Measurements from ENCODE around the gene CEP95.

The CEP95 gene

GRCh38 chr17:64547319-64547718 is 40.5 kb downstream of the CEP95 start:
- TF ChIP-seq CTCF (IDR thresholded peaks at IDR 0.05; ENCODE audit: insufficient read depth, missing control alignments): no peak
- DNase-seq (ENCODE audit: insufficient read length, low spot score): no peak
- FAIRE-seq: no peak

DNA sequence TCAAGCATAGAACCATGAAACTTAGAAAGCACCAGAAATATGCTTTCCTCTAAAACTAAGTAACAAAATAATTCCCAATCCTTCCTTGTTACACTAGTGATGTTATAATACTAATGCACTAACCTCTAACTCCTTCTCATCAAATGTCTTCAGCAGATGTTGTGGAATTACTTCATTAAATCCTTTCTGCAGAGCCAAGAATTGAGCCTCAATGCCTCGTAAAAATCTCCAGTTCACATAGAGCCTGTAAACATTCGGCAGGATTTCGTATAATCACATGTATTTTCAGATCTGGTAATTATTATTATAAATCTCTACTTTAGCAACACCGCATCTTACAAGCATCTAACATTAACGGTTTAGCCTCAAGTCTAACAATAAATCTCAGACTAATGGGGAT is 44.7 kb downstream of the CEP95 start:
- FAIRE-seq: no peak
- TF ChIP-seq CTCF (IDR thresholded peaks at IDR 0.05; ENCODE audit: insufficient read depth, missing control alignments): no peak
- no peak for DNase-seq (ENCODE audit: insufficient read length, low spot score)

GRCh38 chr17:64554028-64554637 is 47.4 kb downstream of the CEP95 start:
- no peak for TF ChIP-seq CTCF (IDR thresholded peaks at IDR 0.05; ENCODE audit: insufficient read depth, missing control alignments)
- FAIRE-seq (no peak), DNase-seq (ENCODE audit: insufficient read length, low spot score) (no peak)

DNA sequence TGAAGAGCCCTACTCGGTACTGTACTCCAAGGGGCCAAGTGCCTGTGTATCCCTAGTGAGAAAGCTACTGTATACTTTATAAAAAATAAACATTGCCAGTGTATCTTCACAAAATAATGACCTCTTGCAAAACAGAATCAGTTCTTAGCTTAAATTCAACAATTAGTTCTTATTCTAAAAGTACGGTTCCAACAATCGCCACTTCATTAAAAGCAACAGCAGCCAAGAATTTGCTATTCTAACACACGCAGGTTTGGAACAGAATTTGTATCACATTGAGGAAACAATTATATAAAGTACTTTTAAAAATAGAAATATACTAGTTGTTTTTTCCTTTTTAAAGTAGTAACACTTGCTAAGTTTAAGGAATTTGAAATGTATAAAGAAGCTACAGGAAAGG is 48.5 kb downstream of the CEP95 start:
- no peak for FAIRE-seq
- DNase-seq (ENCODE audit: insufficient read length, low spot score): no peak
- no peak for TF ChIP-seq CTCF (IDR thresholded peaks at IDR 0.05; ENCODE audit: insufficient read depth, missing control alignments)

- TF ChIP-seq CTCF (IDR thresholded peaks at IDR 0.05; ENCODE audit: insufficient read depth, missing control alignments): no peak
- no peak for FAIRE-seq
- DNase-seq (ENCODE audit: insufficient read length, low spot score): no peak
Observed at GRCh38 chr17:64564098-64564497, 57.3 kb downstream of the CEP95 start.

DNA sequence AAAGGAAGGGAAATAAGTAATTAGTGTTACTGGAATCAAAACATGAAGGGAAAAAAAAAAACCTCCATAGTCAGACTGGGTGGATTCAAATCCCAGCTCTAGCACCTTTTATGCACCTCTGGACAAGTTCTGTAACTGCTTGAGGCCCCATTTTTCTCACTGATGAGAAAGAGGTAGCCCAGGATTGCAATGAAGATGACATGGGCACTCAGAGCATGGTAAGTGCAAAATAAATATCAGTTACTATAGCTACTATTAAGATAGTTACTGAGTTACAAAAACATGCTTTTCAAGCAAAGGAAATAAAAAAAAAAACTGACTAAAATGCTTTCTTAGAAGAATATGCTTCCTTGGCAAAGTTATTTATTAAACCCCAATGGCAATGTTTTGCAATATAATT is 58.8 kb downstream of the CEP95 start:
- no peak for TF ChIP-seq CTCF (IDR thresholded peaks at IDR 0.05; ENCODE audit: insufficient read depth, missing control alignments)
- DNase-seq (ENCODE audit: insufficient read length, low spot score): no peak
- FAIRE-seq: no peak

DNA sequence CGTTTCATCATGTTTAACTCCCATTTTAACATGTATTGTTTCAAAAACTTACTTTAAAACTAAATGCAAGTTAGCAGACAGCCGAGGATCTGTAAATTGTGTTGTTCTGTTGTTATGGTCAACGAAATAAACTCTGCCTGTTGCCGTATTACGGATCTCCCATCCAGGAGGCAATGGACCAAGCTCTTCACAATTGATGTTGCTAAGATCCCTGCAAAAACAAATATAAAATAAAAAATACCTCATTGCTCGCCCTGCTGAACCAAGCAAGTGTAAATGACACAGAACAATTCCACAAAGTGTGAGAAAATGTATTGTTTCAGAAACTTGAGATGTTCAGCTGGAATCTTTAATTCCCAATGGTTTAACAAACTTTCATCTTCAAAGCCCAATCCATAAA is 65.0 kb downstream of the CEP95 start:
- TF ChIP-seq CTCF (IDR thresholded peaks at IDR 0.05; ENCODE audit: insufficient read depth, missing control alignments): no peak
- FAIRE-seq (no peak), DNase-seq (ENCODE audit: insufficient read length, low spot score) (no peak)

Measured in D721Med (cell line).